ENCODE measurements around the gene MRO. TPM values are rescaled to one million over a fixed set of nuclear protein-coding genes. Genes with fewer than 3 reads are reported as not detected.

The MRO gene
- total and polyA plus RNA-seq, 4 experiments from 2014 or later, result not detected

DNA sequence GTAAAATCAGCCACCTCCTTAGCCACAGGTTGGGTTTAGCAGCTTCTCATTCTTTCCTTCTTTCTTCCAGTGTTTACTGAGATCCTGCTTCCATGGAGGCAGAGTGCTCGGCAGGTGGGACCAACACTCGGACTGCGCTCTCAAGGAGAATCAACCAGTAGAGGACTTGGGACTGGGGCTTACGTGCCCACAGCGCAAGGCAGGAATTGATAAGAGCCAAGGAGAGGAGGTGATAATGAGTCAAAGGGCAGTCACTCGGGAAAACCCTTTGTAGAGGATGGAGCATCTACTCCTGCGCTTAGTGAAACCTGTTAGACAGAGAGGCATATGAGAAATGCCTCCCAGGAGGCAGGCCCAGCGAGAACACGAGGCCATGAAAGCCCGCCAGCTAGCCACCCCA lies 2.9 kb upstream of the MRO start:
- CTCF ChIA-PET (ENCODE audit: partially characterized antibody), result interaction anchor here (7.8 to 9.4 kb wide), 2 partner anchors 228 to 233 kb away, joined by 59 to 120 read pairs; no protein-coding TSS in a partner anchor
- Mint-ChIP-seq H3K4me3 (no peak overlapping the region), H3K36me3 (no peaks in the 10 kb centered on the region), H3K9me3 (no peaks in the 10 kb centered on the region), H3K27me3 (peaks cover 5 to 7% of the 10 kb centered on the region in 2 donors), H3K4me1 (no peaks in the 10 kb centered on the region), H3K27ac (no peak overlapping the region)
- H3K27ac ChIP-seq (ENCODE audit: low read depth, low read length), result no peak overlapping the region
- intact Hi-C loops (cut with micrococcal nuclease), result loop anchor here (5.0 kb wide), 1 partner anchor 330 kb away; no protein-coding TSS in a partner anchor
- POLR2A ChIA-PET (ENCODE audit: partially characterized antibody), result no interaction called here
- H3K4me1 ChIP-seq (ENCODE audit: insufficient read depth, low read length), result peaks cover 20% of the 10 kb centered on the region
- no peaks in the 10 kb centered on the region for H3K36me3 ChIP-seq (ENCODE audit: insufficient read depth, low read length)
- H3K9me3 ChIP-seq (ENCODE audit: control insufficient read depth in 1 of 2, low read length in 2 of 2), result no peaks in the 10 kb centered on the region
- H3K27me3 ChIP-seq (ENCODE audit: insufficient read depth, low read length), result peaks cover 4% of the 10 kb centered on the region
- no peak overlapping the region for H3K4me3 ChIP-seq (ENCODE audit: low read length in 2 of 2)
- DNase-seq, result no peak

DNA sequence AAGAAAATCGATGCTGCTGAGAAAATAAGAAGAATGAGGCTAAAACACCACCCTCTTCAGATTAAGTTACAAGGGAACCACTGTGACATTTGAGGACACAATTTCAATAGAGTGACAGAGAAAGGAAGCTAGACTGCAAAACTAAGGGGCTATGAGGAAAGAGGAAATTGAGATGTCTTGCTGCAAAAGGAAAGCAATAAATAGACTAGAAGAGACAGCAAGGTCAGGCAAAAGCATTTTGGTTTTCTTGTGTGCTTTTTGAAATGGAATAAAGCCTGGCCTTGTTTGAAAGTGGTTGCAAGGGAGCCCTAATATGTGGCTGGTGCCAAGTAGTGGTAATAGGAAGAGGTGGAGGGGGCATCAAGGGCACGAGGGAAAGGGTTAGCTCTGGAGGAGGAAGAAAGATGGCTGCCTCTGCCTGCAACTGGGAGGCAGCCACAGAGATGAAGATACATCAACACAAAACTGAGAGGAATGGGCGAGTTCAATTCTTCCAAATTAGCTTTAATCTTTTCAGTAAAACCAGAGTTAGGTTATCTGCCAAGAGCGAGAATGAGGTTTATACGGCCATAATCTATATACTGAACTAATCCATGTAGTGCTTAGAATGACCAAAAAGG lies 1.2 kb upstream of the MRO start:
- Histone ChIP-seq H3K9me3 (ENCODE audit: control insufficient read depth in 1 of 2, low read length in 2 of 2) (no peaks in the 10 kb centered on the region), H3K4me1 (ENCODE audit: insufficient read depth, low read length) (peaks cover 20% of the 10 kb centered on the region), H3K27ac (ENCODE audit: low read depth, low read length) (no peak overlapping the region), H3K36me3 (ENCODE audit: insufficient read depth, low read length) (no peaks in the 10 kb centered on the region), H3K27me3 (ENCODE audit: insufficient read depth, low read length) (peaks cover 4% of the 10 kb centered on the region), H3K4me3 (ENCODE audit: low read length in 2 of 2) (no peak overlapping the region)
- intact Hi-C loops (cut with micrococcal nuclease), result loop anchor here (1.0 to 5.0 kb wide), 4 partner anchors 57 to 331 kb away; partner anchors contain the start of gene ELAC1
- DNase-seq, result no peak
- peaks cover 8 to 11% of the 10 kb centered on the region in 2 donors for H3K27me3 Mint-ChIP-seq
- H3K36me3 Mint-ChIP-seq, result no peaks in the 10 kb centered on the region
- ChIA-PET CTCF (ENCODE audit: partially characterized antibody) (interaction anchor here (0.9 to 9.4 kb wide), 13 partner anchors 17 to 289 kb away, joined by 3 to 120 read pairs (median 4); partner anchors contain the start of genes ME2 and SMAD4), POLR2A (ENCODE audit: partially characterized antibody) (interaction anchor here (1.2 kb wide), 1 partner anchor 59 kb away, joined by 3 read pairs; no protein-coding TSS in a partner anchor)
- H3K4me3 Mint-ChIP-seq, result no peak overlapping the region
- peaks cover 0 to 2% (median 0%) of the 10 kb centered on the region in 8 donors for H3K9me3 Mint-ChIP-seq
- no peaks in the 10 kb centered on the region for H3K4me1 Mint-ChIP-seq
- H3K27ac Mint-ChIP-seq, result no peak overlapping the region

DNA sequence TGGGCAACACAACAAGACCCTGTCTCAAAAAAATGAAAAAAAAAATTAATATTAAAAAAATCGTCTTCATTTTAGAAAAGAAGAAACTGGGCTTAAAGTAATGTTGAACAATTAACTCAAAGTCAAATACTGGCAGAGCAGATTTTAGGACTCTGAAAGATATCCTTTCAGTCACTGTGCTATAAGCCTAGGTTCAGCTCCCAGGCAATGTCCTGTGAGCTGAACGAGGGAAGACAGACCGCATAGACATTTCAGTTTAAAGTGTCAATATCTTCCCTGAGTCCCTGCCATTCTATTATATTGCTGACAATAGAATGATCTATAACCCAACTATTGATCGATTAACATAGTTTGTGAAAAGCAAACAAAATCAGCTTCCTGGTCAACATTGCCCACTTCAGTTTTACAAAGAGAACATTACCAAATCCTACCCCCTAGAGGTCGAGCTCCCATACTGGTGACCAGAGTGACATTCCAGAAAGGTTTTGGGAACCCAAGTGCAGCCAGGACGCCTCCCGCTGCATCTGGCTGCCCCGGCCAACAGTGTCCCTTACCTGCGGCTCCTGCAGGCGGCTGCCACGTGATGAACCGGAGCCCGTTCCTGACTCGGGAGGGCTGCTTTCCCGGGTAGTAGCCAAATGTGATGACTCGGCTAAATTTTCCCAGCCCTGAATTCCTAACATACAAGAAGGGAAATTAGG lies 639 bp downstream of the MRO start:
- peaks cover 0 to 2% (median 0%) of the 10 kb centered on the region in 8 donors for H3K9me3 Mint-ChIP-seq
- ChIA-PET POLR2A (ENCODE audit: partially characterized antibody) (no interaction called here), CTCF (ENCODE audit: partially characterized antibody) (interaction anchor here (1.4 to 9.4 kb wide), 6 partner anchors 32 to 236 kb away, joined by 4 to 120 read pairs (median 10); partner anchors contain the start of gene SMAD4)
- no peaks in the 10 kb centered on the region for H3K36me3 ChIP-seq (ENCODE audit: insufficient read depth, low read length)
- no peak overlapping the region for H3K4me3 ChIP-seq (ENCODE audit: low read length in 2 of 2)
- no peaks in the 10 kb centered on the region for H3K9me3 ChIP-seq (ENCODE audit: control insufficient read depth in 1 of 2, low read length in 2 of 2)
- H3K36me3 Mint-ChIP-seq, result no peaks in the 10 kb centered on the region
- intact Hi-C loops (cut with micrococcal nuclease), result loop anchor here (5.0 kb wide), 1 partner anchor 903 kb away; no protein-coding TSS in a partner anchor
- H3K27ac ChIP-seq (ENCODE audit: low read depth, low read length), result no peak overlapping the region
- peak overlapping the region in 1 of 8 donors; percentile 43 for H3K4me3 Mint-ChIP-seq
- H3K27me3 Mint-ChIP-seq, result peaks cover 11 to 17% of the 10 kb centered on the region in 2 donors
- DNase-seq, result peak in 1 of 5 donors; percentile 0
- peaks cover 4% of the 10 kb centered on the region for H3K27me3 ChIP-seq (ENCODE audit: insufficient read depth, low read length)
- peaks cover 20% of the 10 kb centered on the region for H3K4me1 ChIP-seq (ENCODE audit: insufficient read depth, low read length)
- no peak overlapping the region for H3K27ac Mint-ChIP-seq
- H3K4me1 Mint-ChIP-seq, result no peaks in the 10 kb centered on the region

DNA sequence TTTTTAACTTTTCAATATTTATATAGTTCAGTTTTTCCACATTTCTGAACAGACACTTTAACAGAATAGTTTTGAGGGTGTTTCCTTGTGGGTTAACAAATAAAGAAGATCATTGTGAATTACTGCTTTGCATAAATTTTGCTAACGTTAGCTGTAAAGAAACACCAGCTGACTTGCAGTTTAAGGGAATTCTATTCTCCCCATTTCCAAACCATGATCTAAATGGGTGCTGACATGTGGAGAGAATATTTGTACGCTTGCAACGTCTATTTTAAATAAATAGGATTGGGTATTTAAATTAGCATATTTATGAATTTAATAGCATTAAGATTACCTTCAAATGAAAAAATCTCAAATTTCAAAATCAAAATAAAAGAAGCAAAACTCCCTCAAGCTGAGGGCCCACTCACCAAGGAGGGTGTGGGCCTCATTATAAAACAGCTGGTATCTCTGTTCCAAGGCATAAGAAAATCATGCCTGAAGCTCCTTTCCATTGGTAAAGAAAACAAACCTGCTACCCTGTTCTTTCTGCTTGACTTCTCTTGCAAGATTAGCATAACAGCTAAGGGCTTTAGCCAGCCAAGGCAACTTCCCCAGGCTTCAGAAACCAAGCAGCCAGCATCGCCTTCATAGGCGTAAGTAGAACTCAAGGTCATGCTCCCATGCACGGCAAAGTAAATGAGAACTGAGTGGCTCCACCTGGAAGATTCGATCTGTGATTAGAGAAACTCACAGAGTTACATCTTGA lies 3.2 kb downstream of the MRO start:
- Histone ChIP-seq H3K36me3 (ENCODE audit: insufficient read depth, low read length) (no peaks in the 10 kb centered on the region), H3K4me3 (ENCODE audit: low read length in 2 of 2) (no peak overlapping the region), H3K27me3 (ENCODE audit: insufficient read depth, low read length) (peaks cover 4% of the 10 kb centered on the region), H3K9me3 (ENCODE audit: control insufficient read depth in 1 of 2, low read length in 2 of 2) (no peaks in the 10 kb centered on the region), H3K4me1 (ENCODE audit: insufficient read depth, low read length) (peaks cover 20% of the 10 kb centered on the region), H3K27ac (ENCODE audit: low read depth, low read length) (no peak overlapping the region)
- ChIA-PET POLR2A (ENCODE audit: partially characterized antibody) (no interaction called here), CTCF (ENCODE audit: partially characterized antibody) (interaction anchor here (1.1 to 9.4 kb wide), 5 partner anchors 11 to 252 kb away, joined by 3 to 120 read pairs (median 5); no protein-coding TSS in a partner anchor)
- no peak overlapping the region for H3K27ac Mint-ChIP-seq
- intact Hi-C loops (cut with micrococcal nuclease), result loop anchor here (5.0 kb wide), 1 partner anchor 906 kb away; no protein-coding TSS in a partner anchor
- no peak overlapping the region for H3K4me3 Mint-ChIP-seq
- peaks cover 0 to 2% (median 0%) of the 10 kb centered on the region in 8 donors for H3K9me3 Mint-ChIP-seq
- no peaks in the 10 kb centered on the region for H3K36me3 Mint-ChIP-seq
- DNase-seq, result no peak
- peaks cover 11 to 19% of the 10 kb centered on the region in 2 donors for H3K27me3 Mint-ChIP-seq
- no peaks in the 10 kb centered on the region for H3K4me1 Mint-ChIP-seq

DNA sequence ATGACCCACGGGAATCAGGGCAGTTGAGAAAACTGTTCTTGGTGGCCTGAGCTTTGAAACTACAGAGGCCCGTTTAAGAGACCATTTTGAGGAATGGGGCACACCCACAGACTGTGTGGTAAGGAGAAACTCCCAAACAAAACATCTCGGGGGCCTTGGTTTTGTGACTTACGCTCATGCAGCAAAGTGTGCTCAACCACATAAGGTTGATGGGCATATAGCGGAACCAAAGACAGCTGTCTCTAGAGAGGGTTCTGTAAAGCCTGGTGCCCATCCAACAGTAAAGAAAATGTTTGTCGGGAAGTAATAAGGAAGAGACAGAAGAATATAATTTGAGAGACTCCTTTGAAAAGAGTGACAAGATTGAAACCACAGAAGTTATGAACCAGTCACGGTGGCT lies 5.4 kb downstream of the MRO start:
- Histone ChIP-seq H3K36me3 (ENCODE audit: insufficient read depth, low read length) (no peaks in the 10 kb centered on the region), H3K27me3 (ENCODE audit: insufficient read depth, low read length) (peaks cover 3% of the 10 kb centered on the region), H3K9me3 (ENCODE audit: control insufficient read depth in 1 of 2, low read length in 2 of 2) (no peaks in the 10 kb centered on the region), H3K4me1 (ENCODE audit: insufficient read depth, low read length) (peaks cover 3% of the 10 kb centered on the region), H3K4me3 (ENCODE audit: low read length in 2 of 2) (no peak overlapping the region), H3K27ac (ENCODE audit: low read depth, low read length) (no peak overlapping the region)
- ChIA-PET CTCF (ENCODE audit: partially characterized antibody) (interaction anchor here (0.6 to 1.2 kb wide), 3 partner anchors 22 to 237 kb away, joined by 3 to 5 read pairs (median 4); no protein-coding TSS in a partner anchor), POLR2A (ENCODE audit: partially characterized antibody) (no interaction called here)
- no peak overlapping the region for H3K27ac Mint-ChIP-seq
- peaks cover 0 to 2% (median 0%) of the 10 kb centered on the region in 8 donors for H3K9me3 Mint-ChIP-seq
- no peaks in the 10 kb centered on the region for H3K36me3 Mint-ChIP-seq
- intact Hi-C loops (cut with micrococcal nuclease), result no loop called here
- H3K4me3 Mint-ChIP-seq, result no peak overlapping the region
- H3K27me3 Mint-ChIP-seq, result peaks cover 11 to 20% of the 10 kb centered on the region in 2 donors
- H3K4me1 Mint-ChIP-seq, result no peaks in the 10 kb centered on the region
- no peak for DNase-seq

DNA sequence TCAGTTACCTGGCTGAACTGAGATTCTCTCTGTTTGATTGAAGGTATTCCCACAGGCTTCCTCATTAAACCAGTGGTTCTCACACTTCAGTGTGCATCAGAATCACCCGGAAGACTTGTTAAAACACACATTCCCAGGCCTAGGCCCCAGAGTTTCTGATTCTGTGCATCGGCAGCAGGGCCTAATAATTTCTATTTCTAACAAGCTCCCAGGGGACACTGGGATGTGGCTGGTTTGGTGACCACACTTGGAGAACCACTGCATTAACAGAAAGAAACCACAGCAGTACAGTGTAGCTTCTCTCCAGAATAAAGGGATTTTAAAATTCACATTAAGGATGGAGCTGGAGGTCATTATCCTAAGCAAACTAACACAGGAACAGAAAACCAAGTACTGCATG lies 6.5 kb downstream of the MRO start:
- H3K27ac ChIP-seq (ENCODE audit: low read depth, low read length), result no peak overlapping the region
- Mint-ChIP-seq H3K27ac (no peak overlapping the region), H3K36me3 (no peaks in the 10 kb centered on the region), H3K27me3 (peaks cover 7 to 20% of the 10 kb centered on the region in 2 donors), H3K4me3 (no peak overlapping the region), H3K4me1 (no peaks in the 10 kb centered on the region), H3K9me3 (peaks cover 0 to 2% (median 0%) of the 10 kb centered on the region in 8 donors)
- H3K27me3 ChIP-seq (ENCODE audit: insufficient read depth, low read length), result no peaks in the 10 kb centered on the region
- POLR2A ChIA-PET (ENCODE audit: partially characterized antibody), result no interaction called here
- no peak for DNase-seq
- H3K4me3 ChIP-seq (ENCODE audit: low read length in 2 of 2), result no peak overlapping the region
- H3K4me1 ChIP-seq (ENCODE audit: insufficient read depth, low read length), result no peaks in the 10 kb centered on the region
- intact Hi-C loops (cut with micrococcal nuclease), result no loop called here
- CTCF ChIA-PET (ENCODE audit: partially characterized antibody), result interaction anchor here (1.0 kb wide), 1 partner anchor 21 kb away, joined by 5 read pairs; no protein-coding TSS in a partner anchor
- no peaks in the 10 kb centered on the region for H3K9me3 ChIP-seq (ENCODE audit: control insufficient read depth in 1 of 2, low read length in 2 of 2)
- H3K36me3 ChIP-seq (ENCODE audit: insufficient read depth, low read length), result no peaks in the 10 kb centered on the region
